Fibroblast of pulmonary artery (primary cell): ENCODE results near the gene TOR3A.
"Not testable (repeated sequence)": the region's sequence is repeated elsewhere in the genome, so short reads cannot be mapped to it uniquely, and the experiment has no call there.

ENCODE experiments used
- DNase-seq: peaks from one replicate; pipeline ENCODE4 v3.0.0-alpha.2; 2010; ENCODE audit warnings: low read depth
- H3K4me3 ChIP-seq: replicated peaks from 2 replicates; pipeline ENCODE4 v1.5.1; 2011; ENCODE audit warnings: low read depth, mild to moderate bottlenecking, control low read depth, low read length, moderate library complexity
- CTCF ChIP-seq: IDR thresholded peaks from 2 replicates; pipeline ENCODE4 v1.5.1; 2011; ENCODE audit warnings: mild to moderate bottlenecking, control low read depth, low read length, inconsistent platforms; ENCODE audit errors: missing control alignments

Gene TOR3A, protein sequence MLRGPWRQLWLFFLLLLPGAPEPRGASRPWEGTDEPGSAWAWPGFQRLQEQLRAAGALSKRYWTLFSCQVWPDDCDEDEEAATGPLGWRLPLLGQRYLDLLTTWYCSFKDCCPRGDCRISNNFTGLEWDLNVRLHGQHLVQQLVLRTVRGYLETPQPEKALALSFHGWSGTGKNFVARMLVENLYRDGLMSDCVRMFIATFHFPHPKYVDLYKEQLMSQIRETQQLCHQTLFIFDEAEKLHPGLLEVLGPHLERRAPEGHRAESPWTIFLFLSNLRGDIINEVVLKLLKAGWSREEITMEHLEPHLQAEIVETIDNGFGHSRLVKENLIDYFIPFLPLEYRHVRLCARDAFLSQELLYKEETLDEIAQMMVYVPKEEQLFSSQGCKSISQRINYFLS

GRCh38 chr1:179081687-179082332 lies at the start of gene TOR3A:
Gene TOR3A, plus strand, starts transcription at chr1:179082070. Its CDS starts 59 bp downstream, at chr1:179082129.
- peak within 1 kb of the TSS; percentile 79 for H3K4me3 ChIP-seq
- no peak for TF ChIP-seq CTCF
- DNase-seq: peak; percentile 86

GRCh38 chr1:179034720-179035119 lies 47.1 kb upstream of the TOR3A start:
- TF ChIP-seq CTCF: no peak
- no peak overlapping the region for H3K4me3 ChIP-seq
- peak; percentile 51 for DNase-seq

DNA sequence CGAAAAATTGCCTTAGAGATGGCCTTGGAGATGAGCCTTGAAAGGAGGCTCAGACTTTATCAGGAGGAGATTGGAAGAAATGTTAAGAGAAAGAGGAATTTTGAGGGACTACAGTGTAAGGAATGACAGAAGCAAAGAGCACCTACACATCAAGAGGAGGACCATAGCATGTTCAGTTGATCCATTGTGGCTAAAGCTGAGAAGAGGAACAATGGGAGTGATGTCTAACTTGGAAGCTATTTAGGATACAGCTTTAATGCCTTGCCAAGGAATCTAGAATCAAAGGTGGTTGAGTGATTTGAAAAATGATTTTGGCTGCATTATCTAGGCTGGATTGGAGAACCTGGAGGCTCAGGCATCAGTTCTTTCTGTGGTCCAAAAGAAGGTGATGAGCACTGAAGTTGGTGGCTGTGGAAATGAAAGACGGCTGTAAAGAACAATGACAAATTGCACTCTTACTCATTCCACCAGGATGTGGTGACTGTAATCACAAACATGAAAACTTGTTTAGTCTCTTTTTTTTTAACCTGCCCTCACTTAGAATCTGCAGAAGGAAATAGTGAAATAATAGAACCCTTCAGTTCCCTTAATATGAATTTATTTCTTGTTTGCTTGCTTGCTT lies 44.9 kb upstream of the TOR3A start:
- DNase-seq: no peak

GRCh38 chr1:179038528-179039281 lies 43.2 kb upstream of the TOR3A start:
- no peak for DNase-seq
- no peak overlapping the region for H3K4me3 ChIP-seq
- no peak for TF ChIP-seq CTCF

More for the DNA sequence above, 44.9 kb upstream of the TOR3A start:
- no peak overlapping the region for H3K4me3 ChIP-seq
- no peak for TF ChIP-seq CTCF

- not testable (repeated sequence) for H3K4me3 ChIP-seq
These were observed 42.2 kb upstream of the TOR3A start for GRCh38 chr1:179039502-179040174.

GRCh38 chr1:179040175-179040551 lies 41.7 kb upstream of the TOR3A start:
- DNase-seq, H3K4me3 ChIP-seq: not testable (repeated sequence)

More at GRCh38 chr1:179039502-179040174, 42.2 kb upstream of the TOR3A start:
- DNase-seq: not testable (repeated sequence)

GRCh38 chr1:179042087-179042486 lies 39.8 kb upstream of the TOR3A start:
- TF ChIP-seq CTCF: no peak
- H3K4me3 ChIP-seq: no peak overlapping the region
- no peak for DNase-seq
